ENCODE data around the gene DIAPH2.
"Not testable (repeated sequence)": the region's sequence is repeated elsewhere in the genome, so short reads cannot be mapped to it uniquely, and the experiment has no call there.

Gene DIAPH2

DNA sequence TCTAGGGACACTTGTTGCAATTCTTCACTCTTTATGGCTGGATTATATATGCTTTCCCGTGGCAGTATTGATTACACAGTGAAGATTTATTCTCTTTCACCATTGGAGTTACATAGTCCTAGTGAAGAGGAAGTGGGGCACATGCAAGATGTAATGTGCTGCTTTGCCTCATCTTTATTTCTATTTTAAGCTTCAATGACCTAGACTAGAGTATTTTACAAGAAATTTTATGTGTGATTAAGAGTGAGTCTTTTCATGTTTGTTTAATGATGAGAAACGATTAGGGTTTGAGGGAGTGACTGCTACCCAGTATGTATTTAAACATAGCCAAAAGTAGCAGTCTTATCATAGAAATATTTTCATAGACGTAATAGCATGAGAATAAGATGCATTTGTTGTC, 30.8 kb downstream of the DIAPH2 start:
- DNase-seq (ENCODE audit: low spot score) (no peak), FAIRE-seq (no peak)

DNA sequence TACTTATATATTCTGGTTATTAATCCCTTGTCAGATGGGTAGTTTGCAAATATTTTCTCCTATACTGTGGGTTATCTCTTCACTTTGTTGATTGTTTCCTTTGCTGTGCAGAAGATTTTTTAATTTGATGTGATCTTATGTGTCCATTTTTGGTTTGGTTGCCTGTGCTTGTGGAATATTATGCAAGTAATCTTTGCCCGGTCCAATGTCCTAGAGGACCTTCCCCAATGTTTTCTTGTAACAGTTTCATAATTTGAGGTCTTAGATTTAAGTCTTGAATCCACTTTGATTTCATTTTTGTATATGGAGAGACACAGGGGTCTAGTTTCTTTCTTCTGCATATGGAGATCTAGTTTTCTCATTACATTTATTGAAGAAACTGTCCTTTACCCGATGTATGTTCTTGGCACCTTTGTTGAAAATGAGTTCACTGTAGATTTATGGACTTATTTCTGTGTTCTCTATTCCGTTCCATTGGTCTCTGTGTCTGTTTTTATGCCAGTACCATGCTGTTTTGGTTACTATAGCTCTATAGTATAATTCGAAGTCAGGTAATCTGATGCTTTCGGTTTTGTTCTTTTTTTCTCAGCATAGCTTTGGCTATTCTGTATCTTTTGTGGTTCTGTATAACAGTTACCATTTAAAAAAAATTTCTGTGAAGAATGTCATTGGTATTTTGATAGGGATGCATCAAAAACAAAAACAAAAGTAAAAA, 34.7 kb downstream of the DIAPH2 start:
- DNase-seq (ENCODE audit: low spot score), result no peak
- no peak for FAIRE-seq

DNA sequence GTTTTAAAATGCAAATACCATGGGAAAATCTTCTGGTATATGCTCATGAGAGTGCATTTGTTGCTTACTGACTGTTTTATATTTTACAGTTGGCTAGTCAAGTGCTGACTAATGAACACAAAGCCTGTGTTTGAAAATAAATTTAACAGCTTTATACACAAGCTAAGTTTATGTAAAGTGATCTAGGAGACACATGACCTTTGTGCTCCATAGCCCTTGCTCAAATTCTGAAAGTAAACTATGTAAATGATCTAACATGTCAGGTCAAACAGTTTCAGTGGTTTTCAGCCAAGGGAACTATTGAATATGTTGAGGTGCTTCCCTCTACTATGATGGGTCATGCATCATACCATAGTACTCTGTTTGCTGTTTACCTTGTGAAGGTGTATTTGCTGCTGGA, 36.7 kb downstream of the DIAPH2 start:
- FAIRE-seq, result no peak
- DNase-seq (ENCODE audit: low spot score), result no peak

DNA sequence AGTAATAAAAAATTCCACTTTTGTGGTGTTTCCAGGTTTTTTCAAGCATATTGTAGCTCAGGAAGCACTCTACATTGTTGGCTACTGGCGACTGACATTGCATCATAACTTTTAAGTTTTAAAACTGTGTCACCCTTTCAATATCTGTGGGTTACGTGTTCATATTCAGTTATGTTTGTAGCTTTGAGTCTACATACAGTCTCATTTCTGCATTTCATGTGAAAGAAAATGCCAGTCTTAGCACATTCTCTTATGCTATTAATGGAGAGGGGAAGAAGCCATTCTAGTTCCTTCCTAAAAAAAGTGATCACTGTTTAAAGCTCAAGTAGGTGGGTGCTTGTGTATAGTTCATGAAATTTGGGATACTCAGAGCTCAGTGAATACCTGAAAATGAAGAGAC, 38.1 kb downstream of the DIAPH2 start:
- no peak for DNase-seq (ENCODE audit: low spot score)
- FAIRE-seq, result no peak

DNA sequence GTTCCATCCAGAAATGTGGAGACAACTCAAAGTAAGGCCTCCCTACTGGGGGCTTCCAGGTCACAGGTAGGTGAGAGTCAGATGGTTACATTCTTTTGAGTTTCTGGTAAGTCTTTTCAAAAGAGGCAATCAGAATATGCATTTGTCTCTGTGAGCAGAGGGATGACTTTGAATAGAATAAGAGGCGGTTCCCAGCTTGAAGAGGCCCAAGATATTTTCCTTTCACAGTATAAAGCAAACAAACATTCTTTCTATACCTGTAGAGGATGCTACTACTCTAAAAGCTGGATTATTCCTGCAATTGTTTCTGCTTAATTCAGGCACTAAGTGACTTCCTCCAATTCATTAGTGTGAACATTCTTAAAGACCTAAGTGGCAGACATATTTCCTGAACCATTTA, 44.4 kb downstream of the DIAPH2 start:
- FAIRE-seq (no peak), DNase-seq (ENCODE audit: low spot score) (no peak)

DNA sequence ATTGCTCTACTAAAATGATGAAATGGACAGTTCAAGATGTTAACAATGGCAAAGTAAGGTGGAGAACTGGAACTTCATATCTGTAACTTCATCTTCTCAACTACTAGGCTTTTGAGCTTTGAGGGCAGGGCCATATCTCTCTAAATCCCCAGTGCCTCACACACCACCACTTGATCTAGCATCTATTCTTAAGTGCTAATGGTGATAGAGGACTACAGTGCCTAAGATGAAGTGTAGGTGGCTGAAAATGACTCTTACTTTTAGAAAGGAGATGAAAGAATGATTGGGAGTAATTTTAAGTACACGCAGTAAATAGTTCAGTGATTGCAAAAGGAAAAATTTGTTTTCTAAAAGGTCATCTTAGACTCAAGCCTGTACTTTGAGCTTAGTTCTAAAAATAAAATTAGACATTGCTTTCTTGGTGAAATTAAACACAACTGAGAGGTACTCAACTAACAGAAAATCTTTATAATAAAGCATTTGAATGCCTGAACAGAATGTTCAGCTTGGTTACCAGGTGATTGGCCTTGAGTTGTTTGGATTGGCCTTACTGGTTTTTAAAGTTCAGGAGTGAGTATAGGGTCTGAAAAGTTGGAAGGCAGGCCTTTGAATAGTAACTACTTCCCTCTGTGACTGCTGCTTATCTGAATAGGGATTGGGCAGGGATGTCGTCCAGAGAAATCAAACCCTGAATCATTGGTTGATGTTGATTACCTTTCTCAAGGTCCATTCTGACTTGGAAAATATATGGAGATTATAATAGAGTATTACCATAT, 45.4 kb downstream of the DIAPH2 start:
- DNase-seq (ENCODE audit: low spot score) (no peak), FAIRE-seq (no peak)

DNA sequence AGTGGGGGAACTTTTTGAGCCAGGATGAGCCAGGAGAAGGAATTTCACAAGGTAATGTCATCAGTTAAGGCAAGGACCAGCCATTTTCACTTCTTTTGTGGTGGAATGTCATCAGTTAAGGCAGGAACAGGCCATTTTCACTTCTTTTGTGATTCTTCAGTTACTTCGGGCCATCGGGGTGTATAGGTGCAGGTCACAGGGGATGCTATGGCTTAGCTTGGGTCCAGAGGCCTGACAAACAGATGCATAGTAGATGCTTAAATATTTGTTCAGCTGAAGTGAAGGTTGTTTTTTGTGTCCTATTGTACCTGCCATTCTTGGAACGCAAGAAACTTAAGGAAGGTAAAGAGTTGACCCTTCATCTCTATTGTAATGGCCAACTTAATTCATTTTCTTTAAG, 46.4 kb downstream of the DIAPH2 start:
- not testable (repeated sequence) for DNase-seq (ENCODE audit: low spot score); FAIRE-seq

DNA sequence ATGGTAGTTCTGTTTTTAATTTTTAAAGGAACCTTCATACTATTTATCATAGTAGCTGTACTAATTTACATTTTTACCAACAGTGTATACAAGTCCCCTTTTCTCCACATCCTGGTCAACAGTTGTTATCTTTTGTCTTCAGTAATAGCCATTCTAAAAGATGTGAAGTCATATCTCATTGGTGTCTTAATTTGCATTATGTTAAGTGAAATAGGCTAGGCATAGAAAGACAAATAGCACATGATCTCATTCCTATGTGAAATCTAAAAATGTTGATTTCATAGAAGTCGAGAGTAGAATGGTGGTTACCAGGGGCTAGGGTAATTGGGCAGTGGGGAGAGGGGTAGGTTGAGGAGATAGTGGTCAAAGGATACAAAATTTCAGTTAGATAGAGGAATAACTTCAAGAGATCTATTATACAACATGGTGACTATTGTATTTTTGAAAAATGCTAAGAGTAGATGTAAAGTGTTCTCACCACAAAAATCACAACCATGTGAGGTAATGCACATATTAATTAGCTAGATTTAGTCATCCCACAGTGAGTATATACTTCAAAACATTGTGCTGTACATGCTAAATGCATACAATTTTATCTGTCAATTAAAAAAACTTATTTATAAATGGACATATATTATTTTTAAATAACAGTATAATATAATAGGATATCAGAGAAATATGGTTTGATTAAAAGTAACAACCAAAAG, 58.9 kb downstream of the DIAPH2 start:
- no peak for FAIRE-seq

DNA sequence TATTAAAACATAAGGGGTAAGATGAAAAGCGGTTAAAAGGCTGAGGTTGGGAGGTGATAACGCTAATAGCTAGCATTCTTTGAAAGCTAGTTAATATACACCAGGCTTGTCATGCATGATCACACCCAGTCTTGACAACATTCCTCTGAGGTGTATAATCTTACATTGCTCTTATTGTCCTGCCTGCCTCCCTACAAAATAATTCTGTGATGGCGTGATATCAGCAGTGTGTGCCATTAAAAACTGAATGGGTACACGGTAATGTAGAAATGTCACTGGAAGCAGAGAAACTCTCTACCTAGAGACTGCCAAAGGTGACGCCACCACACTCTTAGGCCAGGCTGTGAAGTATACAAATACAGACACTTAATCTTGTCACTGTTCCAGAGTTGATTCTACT, 68.1 kb downstream of the DIAPH2 start:
- FAIRE-seq (peak; percentile 98), DNase-seq (ENCODE audit: low spot score) (peak; percentile 82)

More for the DNA sequence above, 58.9 kb downstream of the DIAPH2 start:
- no peak for DNase-seq (ENCODE audit: low spot score)

DNA sequence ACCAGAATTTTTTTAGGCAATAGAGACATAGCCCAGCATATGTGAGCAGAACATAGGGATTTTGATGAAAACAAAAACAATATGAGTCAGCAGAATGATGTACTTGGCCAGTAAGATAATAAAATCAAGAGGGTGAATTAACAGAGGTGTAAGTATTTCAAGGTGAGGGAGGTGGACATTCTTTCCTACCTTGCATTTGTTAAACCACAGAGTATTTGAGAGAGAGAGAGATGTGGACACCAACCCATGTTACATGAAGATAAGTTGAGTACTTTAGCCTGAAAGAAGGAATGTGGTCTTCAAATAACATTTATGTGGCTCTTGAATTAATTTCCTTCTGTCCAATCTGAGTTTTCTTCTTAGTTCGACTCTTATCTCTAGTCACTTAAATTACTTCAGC, 68.6 kb downstream of the DIAPH2 start:
- no peak for FAIRE-seq
- no peak for DNase-seq (ENCODE audit: low spot score)

DNA sequence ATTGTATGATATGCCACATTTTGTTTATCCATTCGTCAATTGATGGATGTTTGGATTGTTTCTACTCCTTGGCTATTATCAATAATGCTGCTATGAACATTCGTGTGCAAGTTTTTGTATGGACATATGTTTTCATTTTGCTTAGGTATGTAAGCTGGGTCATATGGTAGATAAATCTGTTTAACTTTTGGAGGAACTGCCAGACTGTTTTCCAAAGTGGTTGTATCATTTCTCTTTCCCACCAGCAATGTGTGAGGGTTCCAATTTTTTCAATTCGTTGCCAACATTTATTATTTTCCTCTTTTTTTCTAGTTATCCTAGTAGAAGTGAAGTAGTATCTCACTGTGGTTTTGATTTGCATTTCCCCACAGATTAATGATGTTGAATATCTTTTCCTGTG, 71.8 kb downstream of the DIAPH2 start:
- FAIRE-seq (no peak), DNase-seq (ENCODE audit: low spot score) (no peak)

DNA sequence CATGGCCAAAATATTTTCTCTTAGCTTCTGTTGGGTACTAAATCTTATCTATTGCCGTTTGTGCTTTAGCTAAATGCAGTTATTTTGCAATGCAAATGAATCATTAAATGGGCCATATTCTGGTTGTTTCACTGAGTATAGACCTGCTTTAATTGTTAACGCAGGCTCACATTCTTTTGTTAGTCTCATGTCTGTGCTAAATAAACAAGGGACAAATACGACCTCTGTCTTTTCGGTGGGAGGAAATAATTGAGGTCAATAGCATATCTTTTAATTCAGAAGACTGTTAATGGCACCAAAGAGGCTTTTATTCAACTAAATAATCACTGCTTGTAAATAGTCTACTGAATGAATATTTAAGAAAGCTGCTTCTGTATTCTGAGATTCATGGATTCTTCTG, 76.9 kb downstream of the DIAPH2 start:
- FAIRE-seq, result no peak
- DNase-seq (ENCODE audit: low spot score), result no peak

DNA sequence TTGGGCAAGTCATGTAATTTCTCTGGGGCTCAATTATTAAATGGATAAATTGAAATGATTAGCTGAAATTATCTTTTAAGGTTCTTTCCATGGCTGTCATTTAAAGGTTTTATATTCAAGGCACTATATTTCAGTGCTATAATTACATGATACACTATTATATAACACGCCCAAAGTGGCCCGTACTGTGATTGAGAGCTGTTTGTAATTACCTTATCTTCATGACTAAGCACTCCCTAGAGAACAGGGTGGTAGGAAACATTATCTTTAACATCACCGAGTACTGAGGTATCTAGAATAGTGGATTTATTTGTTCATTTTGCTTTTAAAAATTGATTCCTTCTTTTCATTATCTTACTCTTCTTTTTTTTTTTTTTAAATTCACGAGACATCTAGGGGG, 79.0 kb downstream of the DIAPH2 start:
- no peak for FAIRE-seq
- DNase-seq (ENCODE audit: low spot score), result no peak

DNA sequence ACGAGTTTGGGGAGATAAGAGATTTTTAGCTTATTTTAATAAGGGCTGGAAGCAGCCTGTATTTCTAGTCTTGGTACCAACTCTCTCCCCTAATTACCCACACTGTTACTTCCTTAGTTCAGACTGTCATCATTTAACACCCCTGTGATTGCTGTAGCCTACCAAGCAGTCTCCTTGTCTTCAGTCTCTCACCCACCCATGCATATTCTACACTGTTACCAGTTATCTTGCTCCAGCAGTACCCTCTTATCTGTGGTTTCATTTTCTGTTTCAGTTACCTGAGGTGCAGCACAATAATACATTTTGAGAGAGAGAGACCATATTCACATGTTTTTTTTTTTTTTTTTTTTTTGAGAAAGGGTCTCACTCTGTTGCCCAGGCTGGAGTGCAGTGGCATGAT, 80.2 kb downstream of the DIAPH2 start:
- DNase-seq (ENCODE audit: low spot score) (no peak), FAIRE-seq (no peak)

DNA sequence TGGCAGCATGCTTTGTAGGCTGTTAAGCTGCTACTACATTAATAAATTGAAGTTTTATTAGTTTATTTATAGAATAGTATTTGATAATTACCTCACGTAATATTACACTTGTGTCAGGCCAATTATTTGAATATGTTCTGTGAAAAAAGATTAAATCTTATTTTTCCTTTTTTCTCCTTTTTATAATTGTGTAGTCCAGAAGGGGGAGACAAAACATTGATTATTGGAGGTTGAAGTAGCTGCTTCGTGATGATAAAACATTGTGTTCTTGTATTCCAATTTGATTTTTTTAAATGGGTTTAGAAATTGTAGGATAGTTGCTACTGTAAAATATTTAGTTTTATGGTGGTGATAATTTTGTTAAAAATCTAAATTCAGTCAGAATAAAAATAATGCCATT, 85.7 kb downstream of the DIAPH2 start:
- DNase-seq (ENCODE audit: low spot score), result no peak
- FAIRE-seq, result peak; percentile 59

DNA sequence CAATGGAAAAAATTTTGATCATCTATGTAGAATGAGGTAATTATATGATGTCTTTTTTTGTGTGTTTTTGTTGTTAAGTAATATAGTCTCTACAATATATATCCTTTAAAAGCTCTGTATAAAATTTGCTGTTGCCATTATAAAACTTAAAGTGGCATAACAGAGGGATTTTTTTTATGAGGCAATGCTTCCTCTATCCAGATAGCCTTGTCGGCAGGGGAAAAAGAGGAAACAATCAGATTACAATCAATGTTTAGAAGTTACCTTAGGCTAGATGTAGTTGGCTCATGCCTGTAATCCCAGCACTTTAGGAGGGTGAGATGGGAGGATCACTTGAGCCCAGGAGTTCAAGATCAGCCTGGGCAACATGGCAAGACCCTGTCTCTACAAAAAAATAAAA, 86.8 kb downstream of the DIAPH2 start:
- no peak for FAIRE-seq
- no peak for DNase-seq (ENCODE audit: low spot score)

DNA sequence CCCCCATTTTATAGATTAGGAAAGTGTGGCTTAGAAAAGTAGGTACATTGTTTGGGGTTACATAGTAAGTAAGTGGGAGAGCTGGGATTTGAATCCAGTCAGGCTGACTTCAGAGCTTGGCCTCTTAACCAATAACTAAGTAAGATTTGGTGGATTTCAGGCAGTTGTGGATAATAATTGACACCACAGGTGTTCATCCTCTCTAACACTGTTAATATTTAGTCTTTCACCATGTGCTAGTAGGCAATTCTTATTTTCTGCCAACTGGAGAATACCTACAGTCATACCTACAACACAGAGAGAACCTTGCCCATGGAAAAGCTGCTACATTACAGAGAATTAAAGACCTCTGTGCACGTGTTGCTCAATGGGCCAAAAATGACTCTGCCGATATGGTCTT, 89.5 kb downstream of the DIAPH2 start:
- FAIRE-seq, result no peak
- no peak for DNase-seq (ENCODE audit: low spot score)

DNA sequence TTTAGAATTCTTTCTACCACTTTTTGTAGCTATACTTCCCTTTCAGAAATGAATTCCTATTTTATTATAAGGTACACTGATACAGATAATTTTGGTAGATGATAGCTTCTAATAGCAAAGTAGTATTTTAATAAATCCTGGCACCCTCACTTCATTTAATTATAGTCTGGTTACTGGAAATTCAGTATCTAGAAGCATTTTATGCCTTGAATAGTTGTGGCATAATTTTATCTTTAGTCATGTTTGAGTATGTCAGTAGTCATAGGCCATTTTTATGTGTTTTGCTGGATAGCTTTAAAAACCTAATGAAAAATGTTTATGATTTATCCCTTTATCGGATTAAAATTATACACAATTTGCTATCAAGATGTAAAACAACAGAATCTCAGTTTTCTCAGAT, 92.3 kb downstream of the DIAPH2 start:
- peak; percentile 62 for FAIRE-seq
- DNase-seq (ENCODE audit: low spot score), result no peak

DNA sequence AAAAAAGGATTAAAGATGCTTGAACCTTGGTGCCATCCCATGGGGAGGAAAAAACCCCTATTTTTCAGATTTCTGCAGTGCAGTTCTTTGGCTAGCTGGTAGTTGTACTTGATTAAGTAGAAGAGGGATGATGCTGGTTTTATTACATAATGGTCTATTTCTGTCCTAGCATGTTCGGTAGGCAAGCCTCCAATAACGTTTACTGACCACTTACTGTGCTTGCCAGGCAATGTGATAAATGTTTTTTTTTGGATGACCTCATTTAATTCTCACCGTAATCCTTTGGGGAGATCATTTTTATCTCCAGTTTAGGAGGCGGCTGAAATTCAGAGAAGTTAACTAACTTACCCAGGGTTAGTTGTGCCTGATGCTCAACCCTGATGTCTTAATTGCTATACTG, 106.9 kb downstream of the DIAPH2 start:
- FAIRE-seq, result no peak
- no peak for DNase-seq (ENCODE audit: low spot score)

DNA sequence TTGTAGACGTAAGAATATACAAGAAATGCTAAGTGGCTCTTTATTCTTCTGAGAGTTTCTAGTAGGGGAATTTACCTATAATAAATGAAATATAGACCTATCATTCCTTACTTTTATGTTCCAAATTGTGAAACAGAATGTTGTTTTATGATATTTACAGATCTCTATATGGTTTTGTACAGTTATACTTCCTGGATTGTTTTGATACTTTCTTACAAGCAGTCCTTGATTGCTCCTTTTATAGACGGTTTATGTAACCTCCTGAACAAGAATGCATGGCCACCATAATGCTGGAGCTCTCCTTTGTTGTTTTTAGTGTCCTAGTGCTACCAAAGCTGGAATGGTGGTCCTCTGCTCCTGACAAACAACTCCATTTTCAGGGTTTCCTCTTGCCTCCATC, 107.4 kb downstream of the DIAPH2 start:
- FAIRE-seq (no peak), DNase-seq (ENCODE audit: low spot score) (no peak)

DNA sequence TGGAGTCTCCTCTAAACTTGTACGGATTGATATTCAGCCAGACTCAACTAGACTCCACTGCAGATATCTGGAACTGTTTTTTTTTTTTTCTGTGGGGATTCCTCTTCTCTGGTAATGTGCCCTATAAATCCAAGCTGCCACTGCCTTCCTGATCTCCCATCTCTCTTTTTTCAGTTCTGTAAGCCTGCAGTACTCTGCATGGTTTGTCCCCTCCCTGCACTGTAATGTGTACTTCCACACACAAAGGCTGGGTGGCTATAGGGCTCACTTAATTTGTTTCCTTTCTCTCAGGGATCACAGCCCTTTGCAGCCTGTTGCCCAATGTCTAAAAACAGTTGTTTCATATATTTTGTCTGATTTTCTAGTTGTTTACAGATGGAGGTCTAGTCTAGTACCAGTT, 114.3 kb downstream of the DIAPH2 start:
- FAIRE-seq (no peak), DNase-seq (ENCODE audit: low spot score) (no peak)

DNA sequence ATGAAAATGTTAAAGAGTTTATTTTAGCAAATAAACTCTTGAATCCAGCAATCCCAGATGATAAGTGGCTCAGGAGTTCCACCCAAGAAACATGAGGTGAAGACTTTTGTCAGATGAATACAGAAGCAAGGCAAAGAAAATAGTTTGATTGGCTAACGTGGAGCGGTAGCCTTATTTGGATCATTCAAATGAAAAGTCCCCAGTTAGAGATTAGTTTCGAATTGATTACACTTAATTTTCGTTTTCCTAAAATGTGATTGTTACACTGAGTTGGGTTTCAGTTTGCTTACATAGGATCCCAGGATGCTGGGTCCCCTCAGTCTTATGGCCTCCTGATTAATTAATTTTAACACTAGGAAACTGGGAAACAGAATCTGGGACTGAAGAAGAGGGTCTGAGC, 122.7 kb downstream of the DIAPH2 start:
- no peak for FAIRE-seq
- DNase-seq (ENCODE audit: low spot score), result no peak

DNA sequence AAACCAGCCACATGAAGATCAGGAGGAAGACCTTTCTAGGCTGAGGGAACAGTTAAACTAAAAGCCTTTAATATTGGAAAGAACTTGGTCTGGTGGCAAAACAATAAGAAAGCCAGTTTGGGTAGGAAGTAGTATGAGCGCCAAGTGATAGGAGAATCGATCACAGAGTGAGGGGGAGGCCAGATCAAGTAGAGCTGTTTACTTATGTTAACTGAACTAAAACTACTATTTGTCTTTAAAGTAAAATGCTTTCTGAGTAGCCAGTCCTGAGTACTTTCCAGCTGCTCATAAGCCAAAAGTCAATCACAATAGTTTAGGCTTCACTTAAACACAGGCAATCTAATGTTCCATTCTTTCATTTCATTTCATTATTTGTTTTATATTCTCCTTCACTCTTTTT, 136.3 kb downstream of the DIAPH2 start:
- FAIRE-seq (no peak), DNase-seq (ENCODE audit: low spot score) (no peak)

Measured in RCC 7860 (cell line).